Measurements from ENCODE around the gene GNB2. TPM values are rescaled to one million over a fixed set of nuclear protein-coding genes. Genes with fewer than 3 reads are reported as not detected.

Gene GNB2
- total RNA-seq, 1 donor from 2014 or later = 243 TPM

DNA sequence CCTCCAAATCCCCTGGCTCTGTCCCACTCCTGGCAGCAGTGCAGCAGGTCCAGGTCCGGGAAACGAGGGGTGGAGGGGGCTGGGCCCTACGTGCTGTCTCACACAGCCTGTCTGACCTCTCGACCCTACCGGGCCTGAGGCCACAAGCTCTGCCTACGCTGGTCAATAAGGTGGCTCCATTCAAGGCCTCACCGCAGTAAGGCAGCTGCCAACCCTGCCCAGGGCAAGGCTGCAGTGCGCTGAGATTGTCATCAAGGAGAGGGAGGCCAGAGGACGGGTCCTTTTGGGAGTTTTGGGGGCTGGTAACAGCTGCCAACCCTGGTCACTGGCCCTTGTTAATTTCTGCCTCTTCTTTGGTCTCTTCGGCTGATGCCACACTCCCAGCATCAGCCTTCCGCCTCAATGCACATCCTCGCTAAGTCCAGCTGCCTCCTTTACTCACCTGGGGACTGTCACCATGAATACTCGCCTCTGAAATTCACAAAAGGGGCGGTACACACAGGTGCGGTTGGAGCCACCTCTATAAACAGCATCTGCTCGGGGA is 50.3 kb downstream of the GNB2 start:
- intact Hi-C loops (cut with micrococcal nuclease) = loop anchor here (2.0 kb wide), 1 partner anchor 19 kb away; no protein-coding TSS in a partner anchor

DNA sequence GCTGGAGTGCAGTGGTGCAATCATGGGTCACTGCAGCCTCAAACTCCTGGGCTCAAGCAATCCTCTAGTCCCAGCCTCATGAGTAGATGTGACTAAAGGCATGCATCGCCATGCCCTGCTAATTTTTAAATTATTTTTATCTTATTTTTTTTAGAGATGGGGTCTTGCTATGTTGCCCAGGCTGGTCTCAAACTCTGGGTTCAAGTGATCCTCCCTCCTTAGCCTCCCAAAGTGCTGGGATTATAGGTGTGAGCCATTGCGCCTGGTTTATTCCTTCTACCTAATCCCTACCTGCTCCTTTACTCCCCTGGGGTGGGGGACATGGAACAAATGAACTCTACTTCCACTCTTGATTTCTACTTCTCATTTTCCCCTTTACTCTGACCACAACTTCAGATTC is 50.8 kb downstream of the GNB2 start:
- intact Hi-C loops (cut with micrococcal nuclease) = loop anchor here (2.0 kb wide), 1 partner anchor 20 kb away; no protein-coding TSS in a partner anchor

DNA sequence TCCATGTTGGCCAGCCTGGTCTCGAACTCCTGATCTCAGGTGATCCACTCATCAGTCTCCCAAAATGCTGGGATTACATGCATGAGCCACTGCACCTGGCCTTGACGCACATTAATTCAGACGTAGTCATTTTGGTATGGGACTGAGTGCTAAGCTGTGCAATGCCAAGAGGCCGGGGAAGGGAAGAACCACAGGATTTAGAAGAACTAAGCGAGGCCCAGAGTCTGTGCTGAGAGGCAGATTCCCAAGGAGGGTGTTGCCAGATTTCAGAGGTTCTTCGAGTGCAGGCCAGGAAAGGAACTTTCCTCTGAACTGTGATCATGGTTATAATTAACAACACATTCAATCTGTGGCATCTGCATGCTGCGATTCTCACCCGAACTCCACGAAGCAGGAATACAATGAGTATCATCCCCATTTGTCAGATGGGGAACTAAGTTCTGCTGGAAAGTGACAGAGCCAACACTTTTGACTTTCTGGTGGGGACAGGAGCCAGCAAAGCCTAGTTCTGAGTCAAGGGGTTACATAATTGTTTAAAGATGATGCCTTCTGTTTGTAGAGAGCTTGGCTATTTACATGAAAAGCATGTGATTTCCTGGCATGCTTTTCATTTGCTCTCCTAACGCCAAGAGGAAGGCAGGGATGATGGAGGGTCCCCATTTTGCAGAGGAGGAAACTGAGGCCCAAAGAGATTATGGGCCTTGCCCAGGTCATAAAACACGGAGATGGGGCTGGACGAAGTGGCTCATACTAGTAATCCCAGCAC is 53.6 kb downstream of the GNB2 start:
- intact Hi-C loops (cut with micrococcal nuclease) = no loop called here

DNA sequence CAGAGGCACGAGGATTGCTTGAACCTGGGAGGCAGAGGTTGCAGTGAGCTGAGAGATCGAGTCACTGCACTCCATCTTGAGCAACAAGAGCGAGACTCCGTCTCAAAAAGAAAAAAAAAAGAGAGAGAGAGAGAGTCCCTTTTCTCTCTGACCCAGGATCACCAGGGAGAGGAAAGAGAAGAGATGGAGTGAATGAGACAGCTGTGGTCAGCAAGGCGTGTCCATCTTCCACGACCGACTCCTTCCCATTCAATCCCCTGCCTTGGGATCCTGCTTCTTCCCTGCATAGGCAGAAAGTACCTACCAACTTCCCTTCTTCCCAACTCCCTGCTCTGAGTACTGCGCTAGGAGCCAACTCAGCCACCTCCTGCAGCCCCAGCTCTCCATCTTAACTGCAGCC is 54.7 kb downstream of the GNB2 start:
- intact Hi-C loops (cut with micrococcal nuclease) = no loop called here

Other genes with a start within 250 kb of the GNB2 start
- 1.3 and 1.9 TPM in 2 replicates for gene ZCWPW1, start 245.0 kb upstream of the GNB2 start, total RNA-seq
- 42.6 and 44.4 TPM in 2 replicates for gene MEPCE, start 243.9 kb upstream of the GNB2 start, total RNA-seq
- 68.9 and 81.8 TPM in 2 replicates for gene PPP1R35, start 237.2 kb upstream of the GNB2 start, total RNA-seq
- gene SPACDR, start 209.5 kb upstream of the GNB2 start, total RNA-seq = 3.2 and 3.3 TPM in 2 replicates
- gene TSC22D4, start 194.5 kb upstream of the GNB2 start, total RNA-seq = 90.2 and 95.7 TPM in 2 replicates
- 0.11 TPM in 1 of 2 replicates, not detected in the other for gene NYAP1, start 189.8 kb upstream of the GNB2 start, total RNA-seq
- gene AGFG2, start 134.5 kb upstream of the GNB2 start, total RNA-seq = 39.2 and 41.3 TPM in 2 replicates
- gene SAP25, start 99.8 kb upstream of the GNB2 start, total RNA-seq = 21.4 and 22.5 TPM in 2 replicates
- gene LRCH4, start 87.6 kb upstream of the GNB2 start, total RNA-seq = 167 and 168 TPM in 2 replicates
- gene FBXO24, start 87.4 kb upstream of the GNB2 start, total RNA-seq = 1.0 and 1.2 TPM in 2 replicates
- gene PCOLCE, start 71.4 kb upstream of the GNB2 start, total RNA-seq = 13.3 and 14.4 TPM in 2 replicates
- gene MOSPD3, start 61.2 kb upstream of the GNB2 start, total RNA-seq = 55.2 and 58.4 TPM in 2 replicates
- 11.7 and 13.5 TPM in 2 replicates for gene TFR2, start 32.2 kb upstream of the GNB2 start, total RNA-seq
- gene ACTL6B, start 17.3 kb upstream of the GNB2 start, total RNA-seq = not detected in 2 replicates
- gene GIGYF1, start 20.5 kb downstream of the GNB2 start, total RNA-seq = 43.5 and 49.7 TPM in 2 replicates
- 45.4 and 46.8 TPM in 2 replicates for gene POP7, start 32.4 kb downstream of the GNB2 start, total RNA-seq
- not detected in 2 replicates for gene EPO, start 46.7 kb downstream of the GNB2 start, total RNA-seq
- gene ZAN, start 59.9 kb downstream of the GNB2 start, total RNA-seq = not detected in 2 replicates
- gene EPHB4, start 153.8 kb downstream of the GNB2 start, total RNA-seq = 1.5 and 1.7 TPM in 2 replicates
- gene SLC12A9, start 179.0 kb downstream of the GNB2 start, total RNA-seq = 41.3 and 45.6 TPM in 2 replicates
- 27.0 and 30.8 TPM in 2 replicates for gene TRIP6, start 193.6 kb downstream of the GNB2 start, total RNA-seq
- gene SRRT, start 201.4 kb downstream of the GNB2 start, total RNA-seq = 247 and 258 TPM in 2 replicates
- 2.9 and 3.5 TPM in 2 replicates for gene UFSP1, start 216.0 kb downstream of the GNB2 start, total RNA-seq
- gene ACHE, start 222.1 kb downstream of the GNB2 start, total RNA-seq = 0.23 TPM in 1 of 2 replicates, not detected in the other